AG04449 (cell line): ENCODE data around the gene CNRIP1.
"Not testable (repeated sequence)": the region's sequence is repeated elsewhere in the genome, so short reads cannot be mapped to it uniquely, and the experiment has no call there.

ENCODE experiments used
- CTCF ChIA-PET: fragments of 350-600 bp; formaldehyde crosslinking; extraction: SDS; loops from one replicate; lab custom pipeline; 2021; ENCODE audit warnings: antibody characterized with exemption; lab: Yijun Ruan, JAX
- POLR2A ChIA-PET: fragments of 400-600, 350-600 bp; formaldehyde crosslinking; extraction: SDS; loops from one replicate; lab custom pipeline; 2020; ENCODE audit warnings: antibody characterized with exemption, inconsistent platforms; lab: Yijun Ruan, JAX
- DNase-seq: peaks from one replicate; pipeline ENCODE4 v3.0.0-alpha.2; 2010; ENCODE audit warnings: low read depth, low spot score
- H3K4me3 ChIP-seq: 2 replicates; pipeline ENCODE4 v1.5.1; 2011; ENCODE audit warnings: low read depth, mild to moderate bottlenecking, control low read depth, low read length
- TF ChIP-seq, protein P1 (sequence below): IDR thresholded peaks from one replicate; pipeline ENCODE4 v1.5.1; 2011; ENCODE audit warnings: mild to moderate bottlenecking, moderate library complexity, low read length, control low read depth, inconsistent platforms; ENCODE audit not compliant: insufficient read depth; ENCODE audit errors: missing control alignments

The CNRIP1 gene

DNA sequence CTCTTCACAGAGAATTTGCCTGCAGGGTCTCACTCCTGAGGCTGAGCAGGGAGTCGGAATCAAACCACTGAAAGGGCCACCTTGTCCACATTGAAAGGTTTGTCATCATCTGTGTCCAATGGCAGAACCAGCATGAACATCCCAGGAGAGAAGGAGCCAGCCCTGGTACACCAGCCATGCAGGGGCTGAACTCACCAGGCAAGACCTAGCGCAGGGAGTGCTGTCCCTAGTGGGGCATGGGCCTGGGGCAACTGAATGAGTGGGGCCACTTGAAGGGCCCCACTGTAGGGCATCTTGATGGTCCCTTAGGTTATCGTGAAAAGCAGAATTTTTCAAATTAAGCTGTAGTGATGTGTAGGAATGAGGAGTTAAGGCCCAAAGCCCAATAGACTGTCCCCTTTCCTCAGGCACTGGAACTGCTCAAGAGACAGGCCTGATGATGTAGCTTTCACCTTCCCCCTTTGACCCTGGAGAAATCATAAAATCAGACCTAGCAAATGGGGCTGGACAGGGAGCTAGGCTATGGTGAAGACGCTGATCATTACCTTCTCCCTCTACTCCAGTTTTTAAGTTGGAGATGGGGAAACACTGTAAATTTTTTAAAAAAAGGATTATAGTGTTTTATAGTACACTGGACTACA lies 37.0 kb upstream of the CNRIP1 start:
- DNase-seq: no peak
- no peak overlapping the region for H3K4me3 ChIP-seq
- TF ChIP-seq, protein P1, sequence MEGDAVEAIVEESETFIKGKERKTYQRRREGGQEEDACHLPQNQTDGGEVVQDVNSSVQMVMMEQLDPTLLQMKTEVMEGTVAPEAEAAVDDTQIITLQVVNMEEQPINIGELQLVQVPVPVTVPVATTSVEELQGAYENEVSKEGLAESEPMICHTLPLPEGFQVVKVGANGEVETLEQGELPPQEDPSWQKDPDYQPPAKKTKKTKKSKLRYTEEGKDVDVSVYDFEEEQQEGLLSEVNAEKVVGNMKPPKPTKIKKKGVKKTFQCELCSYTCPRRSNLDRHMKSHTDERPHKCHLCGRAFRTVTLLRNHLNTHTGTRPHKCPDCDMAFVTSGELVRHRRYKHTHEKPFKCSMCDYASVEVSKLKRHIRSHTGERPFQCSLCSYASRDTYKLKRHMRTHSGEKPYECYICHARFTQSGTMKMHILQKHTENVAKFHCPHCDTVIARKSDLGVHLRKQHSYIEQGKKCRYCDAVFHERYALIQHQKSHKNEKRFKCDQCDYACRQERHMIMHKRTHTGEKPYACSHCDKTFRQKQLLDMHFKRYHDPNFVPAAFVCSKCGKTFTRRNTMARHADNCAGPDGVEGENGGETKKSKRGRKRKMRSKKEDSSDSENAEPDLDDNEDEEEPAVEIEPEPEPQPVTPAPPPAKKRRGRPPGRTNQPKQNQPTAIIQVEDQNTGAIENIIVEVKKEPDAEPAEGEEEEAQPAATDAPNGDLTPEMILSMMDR: no peak
- ChIA-PET POLR2A (no interaction called here), CTCF (interaction anchor here (1.1 to 3.3 kb wide), 7 partner anchors 9 to 86 kb away, joined by 3 to 23 read pairs (median 4); partner anchors contain the start of genes CNRIP1 and PLEK)

DNA sequence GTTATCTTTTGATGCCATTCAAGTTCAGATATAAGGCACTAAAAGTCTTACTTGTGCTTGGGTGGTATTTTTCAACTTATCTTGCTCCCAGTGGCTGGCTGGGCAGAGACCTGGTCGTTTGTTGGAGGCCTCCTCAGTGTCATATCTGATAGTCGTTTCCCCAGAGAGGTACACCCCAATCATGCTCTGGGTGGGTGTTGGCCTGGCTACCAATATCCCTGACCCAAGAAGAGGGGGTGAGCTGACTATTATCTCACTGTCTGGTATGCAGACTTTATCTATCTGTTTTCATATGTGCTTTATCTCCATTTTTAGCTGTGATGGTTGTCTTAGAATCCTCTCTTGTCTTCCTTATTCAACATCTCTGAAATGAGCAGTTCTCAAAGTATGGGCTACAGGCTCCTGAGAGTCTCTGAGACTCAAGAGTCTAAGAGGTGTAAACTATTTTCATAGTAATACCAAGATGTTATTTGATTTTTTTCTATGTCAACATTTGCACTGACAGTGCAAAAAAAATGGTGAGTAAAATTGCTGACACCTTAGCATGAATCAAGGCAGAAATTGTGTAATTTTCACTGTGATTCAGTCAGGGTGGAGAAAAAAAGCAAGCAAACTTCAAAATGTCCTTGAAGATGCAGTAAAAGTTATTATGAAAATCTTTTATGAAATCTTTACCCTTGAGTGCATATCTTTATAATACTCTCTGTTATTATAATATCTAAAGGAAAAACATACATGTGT lies 33.1 kb upstream of the CNRIP1 start:
- TF ChIP-seq, protein P1: no peak
- no peak overlapping the region for H3K4me3 ChIP-seq
- ChIA-PET CTCF (no interaction called here), POLR2A (no interaction called here)
- DNase-seq: no peak

DNA sequence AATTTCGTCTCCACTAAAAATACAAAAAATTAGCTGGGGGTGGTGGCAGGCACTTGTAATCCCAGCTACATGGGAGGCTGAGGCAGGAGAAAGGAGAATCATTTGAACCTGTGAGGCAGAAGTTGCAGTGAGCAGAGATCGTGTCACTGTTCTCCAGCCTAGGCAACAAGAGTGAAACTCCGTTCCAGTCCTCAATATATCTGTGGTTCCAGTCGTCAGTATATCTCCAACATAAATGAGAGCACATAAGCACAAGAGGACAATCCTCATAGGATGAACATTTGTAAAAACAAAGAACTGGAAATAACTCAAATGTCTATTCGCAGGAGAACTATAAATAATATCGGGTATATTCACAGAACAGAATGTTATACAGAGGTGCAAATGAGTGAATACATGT lies 32.2 kb upstream of the CNRIP1 start:
- no peak overlapping the region for H3K4me3 ChIP-seq
- ChIA-PET CTCF (interaction anchor here (1.4 kb wide), 1 partner anchor 70 kb away, joined by 3 read pairs; no protein-coding TSS in a partner anchor), POLR2A (no interaction called here)
- TF ChIP-seq, protein P1: no peak
- DNase-seq: no peak

DNA sequence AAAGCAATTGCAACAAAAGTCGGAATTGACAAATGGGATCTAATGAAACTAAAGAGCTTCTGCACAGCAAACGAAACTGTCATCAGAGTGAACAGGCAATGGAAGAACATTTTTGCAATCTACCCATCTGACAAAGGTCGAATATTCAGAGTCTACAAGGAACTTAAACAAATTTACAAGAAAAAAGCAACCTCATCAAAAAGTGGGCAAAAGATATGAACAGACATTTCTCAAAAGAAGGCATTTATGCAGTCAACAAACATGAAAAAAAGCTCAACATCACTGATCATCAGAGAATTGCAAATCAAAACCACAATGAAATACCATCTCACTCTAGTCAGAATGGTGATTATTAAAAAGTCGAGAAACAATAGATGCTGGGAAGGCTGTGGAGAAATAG lies 29.3 kb upstream of the CNRIP1 start:
- H3K4me3 ChIP-seq, POLR2A ChIA-PET, DNase-seq, CTCF ChIA-PET: not testable (repeated sequence)

DNA sequence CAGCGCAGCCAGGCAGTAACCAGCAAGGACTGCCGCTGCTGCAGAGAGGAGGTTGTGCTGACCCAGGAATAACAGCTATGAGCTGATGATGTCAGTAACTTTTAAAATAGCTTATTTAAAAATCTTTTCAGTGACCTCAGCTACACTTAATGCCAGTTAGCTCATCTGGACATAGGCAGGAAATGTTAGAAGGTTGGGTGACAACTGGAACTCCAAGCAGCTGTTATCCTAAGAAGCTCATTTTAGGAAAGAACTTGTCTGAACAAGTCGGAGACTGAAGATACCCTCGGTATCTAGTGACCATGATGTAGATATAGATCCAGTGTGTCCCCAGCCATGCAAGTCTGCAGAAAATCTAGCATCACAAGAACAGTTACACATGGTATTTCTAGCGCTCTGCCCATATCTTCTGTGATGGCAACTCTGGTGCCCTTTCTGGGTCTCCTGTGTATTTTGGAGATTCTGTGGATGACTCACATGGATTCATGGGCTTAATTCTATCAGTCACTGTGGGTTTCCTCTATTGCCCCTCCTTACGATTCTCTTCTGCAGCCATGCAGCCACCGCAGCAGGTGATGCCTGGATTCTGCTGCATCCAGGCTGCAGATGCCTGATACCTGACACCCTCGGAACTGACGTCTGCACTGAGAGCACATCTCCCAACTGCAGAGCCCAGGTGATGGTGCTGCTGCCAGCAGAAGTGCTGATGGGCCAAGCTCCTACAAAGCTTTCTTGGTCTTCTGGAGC lies 25.6 kb upstream of the CNRIP1 start:
- TF ChIP-seq, protein P1: no peak
- ChIA-PET CTCF (interaction anchor here (0.9 kb wide), 1 partner anchor 96 kb away, joined by 3 read pairs; no protein-coding TSS in a partner anchor), POLR2A (no interaction called here)
- no peak for DNase-seq
- H3K4me3 ChIP-seq: no peak overlapping the region

DNA sequence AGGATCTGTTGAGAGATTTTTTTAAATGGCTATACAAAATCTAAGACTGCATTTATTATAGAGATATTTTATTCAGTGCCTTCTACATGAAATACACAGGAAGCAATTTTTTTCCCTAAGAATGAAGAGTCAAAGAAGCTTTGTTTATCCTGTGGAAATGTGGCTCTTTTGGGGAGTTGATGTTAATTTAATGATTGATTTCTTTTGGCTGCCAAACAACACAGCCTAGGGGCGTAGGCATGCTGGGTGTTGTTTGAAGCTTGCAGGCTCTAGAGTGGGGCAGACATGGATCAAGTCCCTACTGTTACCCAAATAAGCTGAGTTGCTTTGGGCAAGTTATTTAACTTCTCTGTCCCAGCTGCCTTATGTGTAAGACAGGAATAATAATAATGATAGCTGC lies 24.3 kb upstream of the CNRIP1 start:
- no peak for DNase-seq
- no peak overlapping the region for H3K4me3 ChIP-seq
- TF ChIP-seq, protein P1: no peak
- ChIA-PET POLR2A (no interaction called here), CTCF (interaction anchor here (0.7 to 1.0 kb wide), 3 partner anchors 11 to 222 kb away, joined by 3 read pairs; no protein-coding TSS in a partner anchor)
